Activated effector memory CD4-positive, alpha-beta T cell treated with Interleukin-2 at 50 U/mL for 16 hours (primary cell): Measurements from ENCODE around the gene GRID1.
"Not testable (repeated sequence)": the region's sequence is repeated elsewhere in the genome, so short reads cannot be mapped to it uniquely, and the experiment has no call there.

Experiments used
- DNase-seq: peaks from one replicate; pipeline ENCODE4 v3.0.0-alpha.2; 2020

GRID1 gene

GRCh38 chr10:86117051-86117450 lies 249.5 kb downstream of the GRID1 start:
- no peak for DNase-seq

GRCh38 chr10:86113983-86114382 lies 252.6 kb downstream of the GRID1 start:
- DNase-seq, result no peak

- no peak for DNase-seq
These were observed 253.1 kb downstream of the GRID1 start for GRCh38 chr10:86113501-86113900.

- no peak for DNase-seq
These were observed 253.6 kb downstream of the GRID1 start for GRCh38 chr10:86113044-86113443.

GRCh38 chr10:86111902-86112545 lies 254.6 kb downstream of the GRID1 start:
- no peak for DNase-seq

- DNase-seq, result no peak
These were observed 256.3 kb downstream of the GRID1 start for GRCh38 chr10:86110156-86110786.

- no peak for DNase-seq
These were observed 257.2 kb downstream of the GRID1 start for GRCh38 chr10:86109421-86109820.

- DNase-seq, result no peak
These were observed 257.9 kb downstream of the GRID1 start for GRCh38 chr10:86108696-86109095.

- DNase-seq, result not testable (repeated sequence)
These were observed 258.8 kb downstream of the GRID1 start for GRCh38 chr10:86107611-86108310.

- DNase-seq, result no peak
These were observed 259.5 kb downstream of the GRID1 start for GRCh38 chr10:86107131-86107530.

- no peak for DNase-seq
These were observed 260.0 kb downstream of the GRID1 start for GRCh38 chr10:86106616-86107015.

GRCh38 chr10:86105640-86106039 lies 261.0 kb downstream of the GRID1 start:
- no peak for DNase-seq

- no peak for DNase-seq
These were observed 261.4 kb downstream of the GRID1 start for GRCh38 chr10:86105181-86105580.

GRCh38 chr10:86104611-86105145 lies 261.9 kb downstream of the GRID1 start:
- no peak for DNase-seq

- no peak for DNase-seq
These were observed 262.4 kb downstream of the GRID1 start for GRCh38 chr10:86104156-86104555.

- no peak for DNase-seq
These were observed 263.0 kb downstream of the GRID1 start for GRCh38 chr10:86103391-86104101.

GRCh38 chr10:86102451-86102850 lies 264.1 kb downstream of the GRID1 start:
- DNase-seq, result no peak

GRCh38 chr10:86102031-86102430 lies 264.6 kb downstream of the GRID1 start:
- DNase-seq, result no peak

GRCh38 chr10:86100581-86101061 lies 266.0 kb downstream of the GRID1 start:
- no peak for DNase-seq

- DNase-seq, result no peak
These were observed 266.9 kb downstream of the GRID1 start for GRCh38 chr10:86099542-86100334.

- DNase-seq, result no peak
These were observed 268.3 kb downstream of the GRID1 start for GRCh38 chr10:86098187-86098881.

GRCh38 chr10:86095061-86095460 lies 271.5 kb downstream of the GRID1 start:
- DNase-seq, result not testable (repeated sequence)
